Keratinocyte (primary cell): ENCODE measurements around the gene RPP25L. TPM values are rescaled to one million over a fixed set of nuclear protein-coding genes. Genes with fewer than 3 reads are reported as not detected.
A peak's percentile ranks its signal among the peaks of the same experiment; 100 is the strongest.

ENCODE experiments used
- DNase-seq: peaks from one replicate; pipeline ENCODE4 v3.0.0-alpha.2; 2011; ENCODE audit warnings: low read depth, missing footprints, low spot score
- FAIRE-seq: peaks from 2 replicates; lab custom pipeline; 2011; peaks lifted over from hg19 to GRCh38; lab: Jason Lieb, UNC
- H2AFZ ChIP-seq: 2 replicates; pipeline ENCODE4 v1.6.0; 2012; ENCODE audit warnings: low read length, control low read depth, inconsistent platforms; ENCODE audit not compliant: control insufficient read depth
- H3K27ac ChIP-seq: 2 replicates; pipeline ENCODE4 v1.5.1; 2011; ENCODE audit warnings: low read length; ENCODE audit not compliant: control insufficient read depth, insufficient read depth
- H3K27me3 ChIP-seq: 3 replicates; pipeline ENCODE4 v1.6.0; 2011; ENCODE audit warnings: low read length; ENCODE audit not compliant: control insufficient read depth, insufficient read depth; ENCODE audit errors: extremely low read depth
- H3K36me3 ChIP-seq, 2 experiments: 2 replicates in 1 of 2; 3 replicates in 1 of 2; pipeline ENCODE4 v1.5.1; 2011; ENCODE audit warnings: low read length in 2 of 2, mild to moderate bottlenecking in 1 of 2; ENCODE audit not compliant: control insufficient read depth in 2 of 2, insufficient read depth in 2 of 2; ENCODE audit errors: extremely low read depth in 1 of 2
- H3K4me1 ChIP-seq: 3 replicates; pipeline ENCODE4 v1.5.1; 2011; ENCODE audit warnings: low read length; ENCODE audit not compliant: control insufficient read depth, insufficient read depth; ENCODE audit errors: extremely low read depth
- H3K4me2 ChIP-seq: 3 replicates; pipeline ENCODE4 v1.6.0; 2011; ENCODE audit warnings: low read depth, low read length; ENCODE audit not compliant: control insufficient read depth, insufficient read depth; ENCODE audit errors: extremely low read depth
- H3K4me3 ChIP-seq, 3 experiments: fragments of 200-600 bp in 1 of 3; sonication (generic) in 1 of 3; 2 replicates in 2 of 3; 3 replicates in 1 of 3; pipeline ENCODE4 v1.5.1; 2011 to 2016; ENCODE audit warnings: low read length in 3 of 3, mild to moderate bottlenecking in 3 of 3, control low read depth in 2 of 3, inconsistent platforms in 1 of 3, low read depth in 1 of 3, mixed read lengths in 1 of 3, mixed run types in 1 of 3, moderate library complexity in 1 of 3; ENCODE audit not compliant: control insufficient read depth in 2 of 3, insufficient read depth in 2 of 3; ENCODE audit errors: extremely low read depth in 1 of 3
- H3K79me2 ChIP-seq: 2 replicates; pipeline ENCODE4 v1.6.0; 2012; ENCODE audit warnings: low read length; ENCODE audit not compliant: control insufficient read depth, insufficient read depth
- H3K9ac ChIP-seq: 3 replicates; pipeline ENCODE4 v1.6.0; 2011; ENCODE audit warnings: low read length; ENCODE audit not compliant: control insufficient read depth, insufficient read depth; ENCODE audit errors: extremely low read depth
- H3K9me1 ChIP-seq: 3 replicates; pipeline ENCODE4 v1.6.0; 2011; ENCODE audit warnings: low read length; ENCODE audit not compliant: control insufficient read depth, insufficient read depth; ENCODE audit errors: extremely low read depth
- H3K9me3 ChIP-seq: 2 replicates; pipeline ENCODE4 v1.5.1; 2012; ENCODE audit warnings: low read depth, low read length; ENCODE audit not compliant: control insufficient read depth
- H4K20me1 ChIP-seq: 3 replicates; pipeline ENCODE4 v1.6.0; 2011; ENCODE audit warnings: low read length; ENCODE audit not compliant: control insufficient read depth, insufficient read depth; ENCODE audit errors: extremely low read depth
- EZH2 ChIP-seq: IDR thresholded peaks from one replicate; pipeline ENCODE4 v1.6.1; 2012; ENCODE audit warnings: inconsistent platforms, mild to moderate bottlenecking, low read length, moderate library complexity
- dilution Hi-C: fragments of 300-500 bp; cut with MboI; formaldehyde crosslinking; loops from one replicate; pipeline ENCODE4 v1.7.0; 2020; ENCODE audit warnings: low sequenced_read_pairs; ENCODE audit not compliant: extremely low pct_ligation_motif_present
- polyA minus RNA-seq, 3 experiments: library from RNA; depleted of rRNA, polyadenylated mRNA; stranded (reverse); fragments of >200 nt; gene quantifications; 1 replicate in 1 of 3; 2 replicates in 1 of 3; 3 replicates in 1 of 3; pipeline ENCODE4 v1.2.3, GENCODE V29; 2011
- polyA plus RNA-seq, 5 experiments: library from polyadenylated mRNA; depleted of rRNA in 3 of 5; stranded (reverse) in 3 of 5; stranded (forward) in 1 of 5; unstranded in 1 of 5; fragments of >200 nt; gene quantifications; 1 replicate in 1 of 5; 2 replicates in 3 of 5; 3 replicates in 1 of 5; pipeline versions ENCODE4 v1.2.1 to v1.2.3, GENCODE V29; 2011 to 2012; ENCODE audit warnings: missing spikeins in 2 of 5, low read depth in 1 of 5, low replicate concordance in 1 of 5
- TF ChIP-seq, protein P1 (sequence below), 3 experiments: IDR thresholded peaks in 1 of 3; conservative IDR thresholded peaks in 1 of 3; optimal IDR thresholded peaks in 1 of 3; 2 replicates in 2 of 3; 3 replicates in 1 of 3; pipeline versions ENCODE3 to v1.5.1; 2011; ENCODE audit warnings: low read length in 3 of 3, mild to moderate bottlenecking in 3 of 3, moderate library complexity in 2 of 3, control low read depth in 1 of 3, inconsistent platforms in 1 of 3; ENCODE audit not compliant: insufficient read depth in 2 of 3; ENCODE audit errors: extremely low read depth in 1 of 3

The RPP25L gene, protein sequence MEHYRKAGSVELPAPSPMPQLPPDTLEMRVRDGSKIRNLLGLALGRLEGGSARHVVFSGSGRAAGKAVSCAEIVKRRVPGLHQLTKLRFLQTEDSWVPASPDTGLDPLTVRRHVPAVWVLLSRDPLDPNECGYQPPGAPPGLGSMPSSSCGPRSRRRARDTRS
- polyA plus RNA-seq (21.9 to 37.0 TPM (median 23.4 TPM) in 3 replicates), polyA minus RNA-seq (6.8 to 13.4 TPM (median 10.4 TPM) in 3 replicates)
- 11.6 TPM for polyA plus RNA-seq (2011; ENCODE audit: low read depth)
- 18.1 and 29.3 TPM in 2 replicates for polyA plus RNA-seq (2011; cell fraction: cytosol; rRNA removed)
- polyA plus RNA-seq (2011; cell fraction: nucleus; rRNA removed), result 16.7 and 21.0 TPM in 2 replicates
- polyA plus RNA-seq (2012; ENCODE audit: low replicate concordance), result 19.6 and 22.4 TPM in 2 replicates
- 21.9 TPM for polyA minus RNA-seq (2011; cell fraction: cytosol; rRNA and poly(A)+ RNA removed)
- polyA minus RNA-seq (2011; cell fraction: nucleus; rRNA and poly(A)+ RNA removed), result 6.3 and 8.3 TPM in 2 replicates

- Histone ChIP-seq H4K20me1 (no peaks in the 10 kb centered on the region), H3K4me1 (peaks cover 20% of the 10 kb centered on the region), H3K27me3 (no peaks in the 10 kb centered on the region), H3K9me1 (peaks cover 3% of the 10 kb centered on the region), H3K79me2 (peaks cover 13% of the 10 kb centered on the region), H3K4me2 (peak within 1 kb of the TSS; percentile 97), H2AFZ (peak within 1 kb of the TSS; percentile 87), H3K4me3 (peak within 1 kb of the TSS; percentile 73 to 90 (median 82)), H3K9me3 (no peaks in the 10 kb centered on the region), H3K36me3 (peaks cover 13 to 22% of the 10 kb centered on the region in 2 experiments), H3K9ac (peak within 1 kb of the TSS; percentile 96), H3K27ac (peak within 1 kb of the TSS; percentile 85)
- FAIRE-seq (no peak), DNase-seq (no peak)
- TF ChIP-seq EZH2, result no peak
- TF ChIP-seq, protein P1, sequence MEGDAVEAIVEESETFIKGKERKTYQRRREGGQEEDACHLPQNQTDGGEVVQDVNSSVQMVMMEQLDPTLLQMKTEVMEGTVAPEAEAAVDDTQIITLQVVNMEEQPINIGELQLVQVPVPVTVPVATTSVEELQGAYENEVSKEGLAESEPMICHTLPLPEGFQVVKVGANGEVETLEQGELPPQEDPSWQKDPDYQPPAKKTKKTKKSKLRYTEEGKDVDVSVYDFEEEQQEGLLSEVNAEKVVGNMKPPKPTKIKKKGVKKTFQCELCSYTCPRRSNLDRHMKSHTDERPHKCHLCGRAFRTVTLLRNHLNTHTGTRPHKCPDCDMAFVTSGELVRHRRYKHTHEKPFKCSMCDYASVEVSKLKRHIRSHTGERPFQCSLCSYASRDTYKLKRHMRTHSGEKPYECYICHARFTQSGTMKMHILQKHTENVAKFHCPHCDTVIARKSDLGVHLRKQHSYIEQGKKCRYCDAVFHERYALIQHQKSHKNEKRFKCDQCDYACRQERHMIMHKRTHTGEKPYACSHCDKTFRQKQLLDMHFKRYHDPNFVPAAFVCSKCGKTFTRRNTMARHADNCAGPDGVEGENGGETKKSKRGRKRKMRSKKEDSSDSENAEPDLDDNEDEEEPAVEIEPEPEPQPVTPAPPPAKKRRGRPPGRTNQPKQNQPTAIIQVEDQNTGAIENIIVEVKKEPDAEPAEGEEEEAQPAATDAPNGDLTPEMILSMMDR (optimal IDR thresholded peaks at IDR 0.05 in 1 of 3, IDR thresholded peaks at IDR 0.05 in 1 of 3, conservative IDR thresholded peaks at IDR 0.05 in 1 of 3; ENCODE audit: extremely low read depth in 1 of 3, insufficient read depth in 2 of 3, low read length in 3 of 3), result no peak
- dilution Hi-C loops, result no loop called here
Observed at GRCh38 chr9:34611811-34612787, at the start of gene RPP25L. Gene RPP25L (minus strand): TSS chr9:34612097. CDS start chr9:34611296, 801 bp downstream.

DNA sequence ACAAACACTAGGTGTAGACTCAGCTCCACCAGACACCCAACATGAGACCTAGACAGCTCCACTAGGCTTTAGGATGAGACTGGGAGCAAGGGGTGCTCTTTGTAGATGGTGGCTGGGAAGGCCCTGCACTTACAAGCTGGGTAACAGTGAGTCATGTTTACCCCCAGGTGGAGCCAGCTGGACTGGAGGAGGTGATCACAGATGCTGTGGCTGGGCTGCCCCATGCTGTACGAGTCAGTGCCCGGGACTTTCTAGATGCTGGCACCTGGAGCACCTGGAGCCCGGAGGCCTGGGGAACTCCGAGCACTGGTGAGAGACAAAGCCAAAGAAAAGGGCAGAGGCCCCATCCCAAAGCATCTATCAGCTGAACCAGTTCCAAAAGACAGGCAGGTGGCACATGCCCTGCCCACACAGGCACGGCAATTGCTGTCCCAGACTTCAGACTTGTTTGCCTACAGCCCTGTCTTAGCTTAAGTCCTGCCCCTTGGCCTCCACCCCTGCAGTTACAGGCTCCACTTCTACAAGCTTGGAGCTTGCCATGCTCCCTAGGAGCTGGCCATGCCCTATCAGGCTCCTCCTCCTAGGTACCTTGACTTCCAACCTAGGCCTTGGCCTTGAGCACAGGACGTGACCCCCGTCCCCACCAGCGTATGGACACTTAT lies 47.8 kb upstream of the RPP25L start:
- dilution Hi-C loops, result no loop called here
- no peak overlapping the region for H3K4me3 ChIP-seq
- H3K79me2 ChIP-seq, result no peaks in the 10 kb centered on the region
- H3K4me1 ChIP-seq, result peaks cover 51% of the 10 kb centered on the region
- TF ChIP-seq, protein P1 (optimal IDR thresholded peaks at IDR 0.05 in 1 of 3, IDR thresholded peaks at IDR 0.05 in 1 of 3, conservative IDR thresholded peaks at IDR 0.05 in 1 of 3; ENCODE audit: extremely low read depth in 1 of 3, insufficient read depth in 2 of 3, low read length in 3 of 3), result no peak
- no peak for TF ChIP-seq EZH2
- H3K9ac ChIP-seq, result no peak overlapping the region
- FAIRE-seq (peak; percentile 84), DNase-seq (peak; percentile 82)
- no peak overlapping the region for H2AFZ ChIP-seq
- no peaks in the 10 kb centered on the region for H4K20me1 ChIP-seq
- no peaks in the 10 kb centered on the region for H3K36me3 ChIP-seq
- no peaks in the 10 kb centered on the region for H3K9me1 ChIP-seq
- no peaks in the 10 kb centered on the region for H3K9me3 ChIP-seq
- no peak overlapping the region for H3K4me2 ChIP-seq
- peaks cover 5% of the 10 kb centered on the region for H3K27me3 ChIP-seq
- H3K27ac ChIP-seq, result no peak overlapping the region
